Brain microvascular endothelial cell (primary cell): ENCODE results near the gene RTKN.

Experiments used
- DNase-seq: peaks from one replicate; pipeline ENCODE4 v3.0.0-alpha.2; 2020
- H3K27ac ChIP-seq: fragments of 250-450 bp; sonication (Bioruptor Pico); 2 replicates; pipeline ENCODE4 v1.5.1; 2020; ENCODE audit warnings: mild to moderate bottlenecking, moderate library complexity
- H3K27me3 ChIP-seq: fragments of 250-450 bp; sonication (Bioruptor Pico); replicated peaks from 2 replicates; pipeline ENCODE4 v1.5.1; 2020; ENCODE audit warnings: mild to moderate bottlenecking
- H3K36me3 ChIP-seq: fragments of 250-450 bp; sonication (Bioruptor Pico); replicated peaks from 2 replicates; pipeline ENCODE4 v1.5.1; 2020; ENCODE audit warnings: mild to moderate bottlenecking
- H3K4me3 ChIP-seq: 2 replicates; pipeline ENCODE4 v1.5.1; 2011; ENCODE audit warnings: low read depth, mild to moderate bottlenecking, control low read depth, low read length, moderate library complexity
- CTCF ChIP-seq: IDR thresholded peaks from 2 replicates; pipeline ENCODE4 v1.5.1; 2011; ENCODE audit warnings: low read depth, mild to moderate bottlenecking, moderate library complexity, low read length, control low read depth, inconsistent platforms; ENCODE audit errors: missing control alignments
- in situ Hi-C: cut with HindIII; loops from 2 replicates; pipeline ENCODE4 v1.10.0; 2017; ENCODE audit warnings: low sequenced_read_pairs, low pct_ligation_motif_present

The RTKN gene

GRCh38 chr2:74383254-74383653 lies 58.5 kb downstream of the RTKN start:
- DNase-seq: peak; percentile 41
- no peak for TF ChIP-seq CTCF
- in situ Hi-C loops: no loop called here
- Histone ChIP-seq H3K27ac (peak overlapping the region; percentile 3), H3K4me3 (no peak overlapping the region), H3K36me3 (peaks cover 2% of the 10 kb centered on the region), H3K27me3 (no peaks in the 10 kb centered on the region)

- no peak overlapping the region for H3K27ac ChIP-seq
- DNase-seq: no peak
- peaks cover 12% of the 10 kb centered on the region for H3K36me3 ChIP-seq
- TF ChIP-seq CTCF: no peak
- H3K27me3 ChIP-seq: no peaks in the 10 kb centered on the region
- no peak overlapping the region for H3K4me3 ChIP-seq
- in situ Hi-C loops: no loop called here
Observed at GRCh38 chr2:74381751-74382150, 60.0 kb downstream of the RTKN start.

GRCh38 chr2:74379851-74380789 lies 61.6 kb downstream of the RTKN start, which contains the start of gene DCTN1:
DCTN1 (minus strand) TSS chr2:74380311; CDS start chr2:74380037, 274 bp downstream.
- no peaks in the 10 kb centered on the region for H3K27me3 ChIP-seq
- in situ Hi-C loops: no loop called here
- peaks cover 24% of the 10 kb centered on the region for H3K36me3 ChIP-seq
- DNase-seq: peak; percentile 69
- no peak for TF ChIP-seq CTCF
- peak within 1 kb of the TSS; percentile 4 for H3K27ac ChIP-seq
- H3K4me3 ChIP-seq: peak within 1 kb of the TSS; percentile 49

- in situ Hi-C loops: no loop called here
- no peak for TF ChIP-seq CTCF
Observed at GRCh38 chr2:74378007-74378406, 63.7 kb downstream of the RTKN start.

GRCh38 chr2:74375838-74376237 lies 65.9 kb downstream of the RTKN start:
- in situ Hi-C loops: no loop called here
- H3K27ac ChIP-seq: no peak overlapping the region
- H3K36me3 ChIP-seq: peaks cover 31% of the 10 kb centered on the region
- DNase-seq: no peak
- no peak overlapping the region for H3K4me3 ChIP-seq
- no peak for TF ChIP-seq CTCF
- no peaks in the 10 kb centered on the region for H3K27me3 ChIP-seq

More at GRCh38 chr2:74378007-74378406, 63.7 kb downstream of the RTKN start:
- Histone ChIP-seq H3K36me3 (peaks cover 24% of the 10 kb centered on the region), H3K27ac (no peak overlapping the region), H3K27me3 (no peaks in the 10 kb centered on the region), H3K4me3 (no peak overlapping the region)
- no peak for DNase-seq
